VCaP (cell line): ENCODE results near the gene SLA2.
"Not testable (repeated sequence)": the region's sequence is repeated elsewhere in the genome, so short reads cannot be mapped to it uniquely, and the experiment has no call there.

Experiments used
- H3K27ac ChIP-seq: fragments of 450-650 bp; 2 replicates; pipeline ENCODE4 v1.5.1; 2017
- CTCF ChIP-seq: fragments of 450-650 bp; conservative IDR thresholded peaks from 2 replicates; pipeline ENCODE4 v1.5.1; 2017; ENCODE audit warnings: mild to moderate bottlenecking, moderate library complexity

Gene SLA2

GRCh38 chr20:36573103-36573797, 72.7 kb downstream of the SLA2 start, which contains the start of gene TGIF2:
Gene TGIF2 (plus strand): TSS chr20:36573597. CDS start chr20:36578775, 5,178 bp downstream.
- H3K27ac ChIP-seq = peak within 1 kb of the TSS; percentile 75
- no peak for TF ChIP-seq CTCF

- TF ChIP-seq CTCF = no peak
- peak overlapping the region; percentile 75; the same call in 1 of the 2 replicates for H3K27ac ChIP-seq
These were observed 73.3 kb downstream of the SLA2 start for GRCh38 chr20:36572701-36573102.

DNA sequence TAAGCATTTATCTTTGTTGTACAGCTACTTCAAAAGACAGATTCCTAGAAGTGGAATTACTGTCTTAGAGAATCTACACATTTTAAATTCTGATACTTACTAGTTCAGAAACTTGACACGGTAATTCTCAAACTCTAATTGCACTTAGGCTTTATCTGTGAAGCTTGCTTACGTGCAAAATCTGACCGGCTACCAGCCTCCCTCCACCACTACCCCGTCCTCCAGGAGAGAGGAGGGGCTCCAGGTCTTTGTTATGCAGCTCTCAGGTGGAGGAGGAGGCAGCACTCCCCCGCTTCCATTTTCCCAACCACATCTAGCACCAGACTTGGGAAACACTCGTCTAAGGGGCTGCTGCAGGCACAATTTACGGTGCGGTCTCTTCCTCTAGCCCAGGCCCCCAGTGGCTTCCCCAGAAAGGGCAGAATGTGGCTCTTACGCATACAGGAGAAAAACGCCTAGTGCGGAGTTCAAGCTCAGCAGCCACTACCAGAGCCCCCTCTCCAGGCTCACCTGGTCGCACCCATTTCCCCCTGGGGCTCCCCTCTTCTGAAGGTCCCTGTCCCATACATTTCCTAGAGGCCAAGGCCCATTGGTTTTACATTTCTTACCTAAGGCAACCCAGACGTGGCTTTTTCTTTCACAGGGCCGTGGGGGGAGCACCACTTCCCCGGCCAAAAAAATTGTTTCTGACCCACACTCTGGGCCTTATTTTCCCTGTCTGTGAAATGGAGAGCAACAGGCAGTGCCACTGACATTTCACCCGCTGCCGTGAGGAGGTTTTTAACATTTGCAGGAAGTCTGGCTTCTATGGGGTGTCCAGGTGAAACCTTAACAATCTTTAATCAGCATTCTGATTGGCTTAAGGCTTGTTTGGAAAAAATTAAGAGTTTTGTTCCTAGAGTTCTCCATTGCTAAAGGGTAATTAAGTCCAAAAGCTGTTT, 74.2 kb downstream of the SLA2 start:
- TF ChIP-seq CTCF = no peak
- peak overlapping the region; percentile 75; the same call in 1 of the 2 replicates for H3K27ac ChIP-seq

DNA sequence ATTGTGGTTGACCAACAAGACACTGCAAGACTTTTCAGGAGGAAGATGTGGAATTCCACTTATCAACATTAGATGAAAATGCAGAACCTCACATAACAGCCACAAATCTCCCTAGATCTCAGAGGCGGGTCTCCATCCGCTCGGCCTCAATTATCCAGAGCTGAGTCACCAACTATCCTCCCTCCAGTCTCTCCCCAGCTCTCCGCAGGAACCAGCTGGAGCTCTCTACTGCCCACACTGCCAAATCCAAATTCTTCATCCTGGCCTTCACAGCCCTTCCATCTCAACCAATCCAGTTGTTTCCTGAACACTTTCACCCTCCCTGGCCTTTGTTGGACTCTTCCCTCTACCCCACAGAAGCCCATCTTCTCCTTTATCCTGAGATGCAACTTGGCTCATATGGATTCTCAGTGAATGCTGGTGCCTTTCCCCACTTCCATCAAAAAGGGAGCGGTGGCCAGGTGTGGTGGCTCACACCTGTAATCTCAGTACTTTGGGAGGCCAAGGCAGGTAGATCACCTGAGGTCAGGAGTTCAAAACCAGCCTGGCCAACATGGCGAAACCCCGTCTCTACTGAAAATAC, 76.1 kb downstream of the SLA2 start:
- H3K27ac ChIP-seq = no peak overlapping the region
- TF ChIP-seq CTCF = no peak

GRCh38 chr20:36565520-36565919, 80.5 kb downstream of the SLA2 start:
- H3K27ac ChIP-seq = no peak overlapping the region
- TF ChIP-seq CTCF = no peak

- H3K27ac ChIP-seq = not testable (repeated sequence)
These were observed 81.3 kb downstream of the SLA2 start for GRCh38 chr20:36564726-36565121.

DNA sequence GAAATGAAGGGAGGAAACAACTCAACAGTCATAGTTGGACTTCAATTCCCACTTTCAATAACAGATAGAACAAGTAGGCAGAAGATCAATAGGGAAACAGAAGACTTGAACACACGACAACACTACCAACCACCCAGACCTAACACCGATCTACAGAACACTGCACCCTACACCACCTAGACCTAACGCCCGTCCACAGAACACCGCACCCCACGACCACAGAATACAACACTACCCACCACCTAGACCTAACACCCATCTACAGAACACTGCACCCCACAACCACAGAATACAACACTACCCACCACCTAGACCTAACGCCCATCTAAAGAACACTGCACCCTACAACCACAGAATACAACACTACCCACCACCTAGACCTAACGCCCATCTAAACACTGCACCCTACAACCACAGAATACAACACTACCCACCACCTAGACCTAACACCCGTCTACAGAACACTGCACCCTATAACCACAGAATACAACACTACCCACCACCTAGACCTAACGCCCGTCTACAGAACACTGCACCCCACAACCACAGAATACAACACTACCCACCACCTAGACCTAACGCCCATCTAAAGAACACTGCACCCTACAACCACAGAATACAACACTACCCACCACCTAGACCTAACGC, 81.8 kb downstream of the SLA2 start:
- not testable (repeated sequence) for H3K27ac ChIP-seq

GRCh38 chr20:36563374-36563773, 82.6 kb downstream of the SLA2 start:
- no peak overlapping the region for H3K27ac ChIP-seq
- no peak for TF ChIP-seq CTCF
